Tibial nerve (tissue), 4 donors: ENCODE data around the gene LSMEM2. TPM values are rescaled to one million over a fixed set of nuclear protein-coding genes. Genes with fewer than 3 reads are reported as not detected.
"Not testable (repeated sequence)": the region's sequence is repeated elsewhere in the genome, so short reads cannot be mapped to it uniquely, and the experiment has no call there.

Experiments used
- DNase-seq, 2 donors: peaks; one replicate each; pipeline ENCODE4 v3.0.0-alpha.2; 2019; ENCODE audit warnings: low spot score in 2 of 2
- H3K27ac ChIP-seq, 4 donors: fragments of 200-600 bp; sonication (generic) in 3 of 4; one replicate each; pipeline ENCODE4 v1.5.1; 2017 to 2019; ENCODE audit warnings: mild to moderate bottlenecking in 1 of 4
- H3K27me3 ChIP-seq, 2 donors: fragments of 200-600 bp; sonication (generic) in 1 of 2; one replicate each; pipeline versions ENCODE4 v1.5.1 to v1.6.0; 2017 to 2019
- H3K36me3 ChIP-seq, 3 donors: fragments of 200-600 bp; sonication (generic); one replicate each; pipeline ENCODE4 v1.5.1; 2018 to 2019
- H3K4me1 ChIP-seq, 4 donors: fragments of 200-600 bp; sonication (generic) in 3 of 4; one replicate each; pipeline ENCODE4 v1.5.1; 2017 to 2019
- H3K4me3 ChIP-seq, 4 donors: fragments of 200-600 bp; sonication (generic) in 3 of 4; one replicate each; pipeline ENCODE4 v1.5.1; 2017 to 2019; ENCODE audit warnings: mild to moderate bottlenecking in 1 of 4, moderate library complexity in 1 of 4
- H3K9me3 ChIP-seq, 4 donors: fragments of 200-600 bp; sonication (generic) in 3 of 4; one replicate each; pipeline ENCODE4 v1.5.1; 2017 to 2019
- EP300 ChIP-seq, 2 donors: sonication (generic); formaldehyde crosslinking; IDR thresholded peaks; one replicate each; pipeline ENCODE4 v1.6.1; 2017; ENCODE audit warnings: antibody characterized with exemption in 2 of 2, mild to moderate bottlenecking in 1 of 2
- POLR2A ChIP-seq, 2 donors: fragments of 450-650 bp; IDR thresholded peaks; one replicate each; pipeline ENCODE4 v1.6.1; 2017; ENCODE audit warnings: antibody characterized with exemption in 2 of 2, mild to moderate bottlenecking in 2 of 2, moderate library complexity in 2 of 2
- WGBS, 2 donors: methylation state at CpG; one replicate each; pipeline ENCODE4 v1.1.5; 2018; 5-methylcytosine and 5-hydroxymethylcytosine counted together
- total RNA-seq, 4 donors: library from RNA; depleted of rRNA; stranded (reverse); fragments of >200 nt; gene quantifications; one replicate each; pipeline ENCODE4 v1.1.0, GENCODE V29; 2016
- TF ChIP-seq, protein P1 (sequence below), 5 experiments: fragments of 200-600 bp in 3 of 5; fragments of 450-650 bp in 2 of 5; sonication (generic) in 3 of 5; IDR thresholded peaks; one replicate each; pipeline ENCODE4 v1.5.1; 2016 to 2019; ENCODE audit warnings: antibody characterized with exemption in 5 of 5, mild to moderate bottlenecking in 3 of 5, moderate library complexity in 2 of 5

LSMEM2 gene
- total RNA-seq, 4 donors from 2014 or later = 2.0 to 3.1 (median 2.5) TPM

DNA sequence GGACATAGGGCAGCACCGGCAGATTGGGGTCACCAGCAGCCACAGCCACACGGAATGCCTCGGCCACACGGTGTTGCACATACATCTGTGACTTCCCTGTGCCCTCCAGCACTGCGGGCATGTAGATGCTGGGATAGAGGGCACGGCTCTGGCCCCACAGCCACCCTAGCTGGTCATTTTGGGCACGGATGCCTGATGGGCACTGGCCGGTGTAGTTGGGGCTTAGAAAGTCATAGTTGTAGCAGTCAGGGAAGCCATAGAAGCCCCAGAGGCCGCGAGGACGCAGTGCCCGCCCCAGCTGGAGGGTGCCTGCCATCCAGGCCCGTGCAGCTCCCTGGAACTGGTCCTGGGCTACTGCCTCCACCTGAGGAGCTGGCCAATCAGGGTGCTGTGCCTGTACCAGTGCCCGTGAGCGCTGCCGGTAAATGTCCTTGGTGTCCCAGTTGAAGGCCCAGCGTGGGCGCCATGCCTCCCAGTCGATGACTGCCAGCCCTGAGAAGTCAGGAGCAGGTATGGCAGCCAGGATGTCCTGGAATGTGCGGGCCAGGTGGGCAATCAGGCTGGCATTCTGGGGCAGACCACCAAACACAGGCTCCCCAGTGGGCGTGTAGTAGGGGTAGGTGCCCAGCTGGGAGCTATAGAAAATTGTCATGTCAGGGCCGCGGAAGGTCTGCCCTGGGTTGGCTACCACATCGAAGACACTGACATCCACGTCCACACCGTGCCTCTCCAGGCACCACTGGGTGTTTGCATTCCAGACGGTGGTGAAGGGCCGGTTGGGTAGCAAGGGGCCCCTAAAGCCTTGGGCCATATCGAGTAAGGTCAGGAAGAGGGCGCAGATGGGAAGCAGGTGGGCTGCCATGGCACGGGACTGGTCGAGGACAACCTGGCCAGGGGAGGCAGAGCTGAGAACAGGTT lies 23.5 kb downstream of the LSMEM2 start:
- H3K36me3 ChIP-seq = peaks cover 0 to 4% (median 0%) of the 10 kb centered on the region in 3 donors
- H3K4me1 ChIP-seq = peaks cover 0 to 59% (median 40%) of the 10 kb centered on the region in 4 donors
- 82 to 84% methylated on average over 21 to 24 of the region's 32 CpGs for WGBS, 2 donors
- no peaks in the 10 kb centered on the region for H3K27me3 ChIP-seq
- TF ChIP-seq EP300 (IDR thresholded peaks at IDR 0.05) (no peak), POLR2A (IDR thresholded peaks at IDR 0.05) (no peak)
- no peak for DNase-seq
- H3K4me3 ChIP-seq = peak overlapping the region in 2 of 4 donors; percentile 20 to 44
- H3K27ac ChIP-seq = peak overlapping the region; percentile 45 to 89 (median 75)
- no peaks in the 10 kb centered on the region for H3K9me3 ChIP-seq

DNA sequence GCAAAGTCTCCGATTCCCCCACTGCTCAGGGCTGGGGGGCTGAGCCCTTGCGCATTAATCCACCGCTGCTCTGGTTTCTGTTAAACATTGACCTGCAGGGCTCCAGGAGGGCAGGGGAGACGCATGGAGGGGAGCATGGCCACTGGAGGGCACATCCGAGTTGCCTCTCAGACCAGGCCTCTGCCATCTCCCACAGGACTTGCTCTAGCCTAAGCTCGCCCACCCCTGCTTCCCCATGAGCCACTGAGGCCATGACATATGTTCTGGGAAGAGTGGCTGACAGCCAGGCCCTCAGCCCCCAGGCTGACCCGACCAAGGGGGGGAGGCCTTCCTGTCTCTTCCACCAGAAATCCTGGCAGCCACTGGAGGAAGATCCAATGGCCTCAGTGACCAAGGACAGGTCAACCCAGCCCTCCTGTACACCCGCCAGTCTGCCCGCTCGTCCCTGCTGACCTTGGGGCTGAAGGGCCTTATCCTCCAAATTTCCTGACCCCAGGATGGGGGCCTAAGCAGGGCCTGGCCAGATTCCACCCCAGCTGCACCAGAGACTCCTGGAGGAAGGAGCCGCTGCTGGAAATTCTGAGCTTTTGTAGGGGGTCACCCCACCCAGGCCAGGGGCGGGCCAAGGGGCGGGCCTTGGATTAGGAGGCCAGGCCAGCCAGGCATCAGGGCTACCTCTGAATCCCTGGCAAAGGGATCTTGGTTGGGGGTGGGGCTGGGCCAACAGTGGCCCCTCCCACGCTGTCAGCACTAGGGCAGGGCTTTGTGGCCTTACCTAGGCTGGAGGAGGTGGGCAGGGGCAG lies 24.3 kb downstream of the LSMEM2 start, which contains the start of gene HYAL1:
Gene HYAL1, minus strand, starts transcription at position 562 of the 803 bp plus-strand sequence. CDS start 618 bp downstream, outside the sequence.
- Histone ChIP-seq H3K27ac (peak within 1 kb of the TSS; percentile 45 to 89 (median 75)), H3K27me3 (no peaks in the 10 kb centered on the region), H3K4me3 (peak within 1 kb of the TSS in 2 of 4 donors; percentile 20 to 44), H3K36me3 (peaks cover 0 to 5% (median 0%) of the 10 kb centered on the region in 3 donors), H3K4me1 (peaks cover 0 to 51% (median 36%) of the 10 kb centered on the region in 4 donors), H3K9me3 (no peaks in the 10 kb centered on the region)
- WGBS, 2 donors = 36 to 41% methylated on average over 10 to 11 of the region's 14 CpGs
- DNase-seq = peak in 1 of 2 donors; percentile 77
- TF ChIP-seq, protein P1, sequence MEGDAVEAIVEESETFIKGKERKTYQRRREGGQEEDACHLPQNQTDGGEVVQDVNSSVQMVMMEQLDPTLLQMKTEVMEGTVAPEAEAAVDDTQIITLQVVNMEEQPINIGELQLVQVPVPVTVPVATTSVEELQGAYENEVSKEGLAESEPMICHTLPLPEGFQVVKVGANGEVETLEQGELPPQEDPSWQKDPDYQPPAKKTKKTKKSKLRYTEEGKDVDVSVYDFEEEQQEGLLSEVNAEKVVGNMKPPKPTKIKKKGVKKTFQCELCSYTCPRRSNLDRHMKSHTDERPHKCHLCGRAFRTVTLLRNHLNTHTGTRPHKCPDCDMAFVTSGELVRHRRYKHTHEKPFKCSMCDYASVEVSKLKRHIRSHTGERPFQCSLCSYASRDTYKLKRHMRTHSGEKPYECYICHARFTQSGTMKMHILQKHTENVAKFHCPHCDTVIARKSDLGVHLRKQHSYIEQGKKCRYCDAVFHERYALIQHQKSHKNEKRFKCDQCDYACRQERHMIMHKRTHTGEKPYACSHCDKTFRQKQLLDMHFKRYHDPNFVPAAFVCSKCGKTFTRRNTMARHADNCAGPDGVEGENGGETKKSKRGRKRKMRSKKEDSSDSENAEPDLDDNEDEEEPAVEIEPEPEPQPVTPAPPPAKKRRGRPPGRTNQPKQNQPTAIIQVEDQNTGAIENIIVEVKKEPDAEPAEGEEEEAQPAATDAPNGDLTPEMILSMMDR (IDR thresholded peaks at IDR 0.05) = peak in 1 of 5 experiments; percentile 16
- TF ChIP-seq EP300 (IDR thresholded peaks at IDR 0.05) (peak in 1 of 2 donors; percentile 53), POLR2A (IDR thresholded peaks at IDR 0.05) (peak in 1 of 2 donors; percentile 49)

- peaks cover 0 to 44% (median 27%) of the 10 kb centered on the region in 4 donors for H3K4me1 ChIP-seq
- H3K27ac ChIP-seq = peak overlapping the region in 2 of 4 donors; percentile 3 to 89
- no peaks in the 10 kb centered on the region for H3K27me3 ChIP-seq
- no peak for DNase-seq
- no peaks in the 10 kb centered on the region for H3K9me3 ChIP-seq
- H3K4me3 ChIP-seq = no peak overlapping the region
- H3K36me3 ChIP-seq = peaks cover 0 to 19% (median 0%) of the 10 kb centered on the region in 3 donors
- TF ChIP-seq POLR2A (IDR thresholded peaks at IDR 0.05) = no peak
- TF ChIP-seq, protein P1 (IDR thresholded peaks at IDR 0.05) = no peak
- TF ChIP-seq EP300 (IDR thresholded peaks at IDR 0.05) = no peak
Measured at GRCh38 chr3:50304601-50305000, 25.7 kb downstream of the LSMEM2 start.

DNA sequence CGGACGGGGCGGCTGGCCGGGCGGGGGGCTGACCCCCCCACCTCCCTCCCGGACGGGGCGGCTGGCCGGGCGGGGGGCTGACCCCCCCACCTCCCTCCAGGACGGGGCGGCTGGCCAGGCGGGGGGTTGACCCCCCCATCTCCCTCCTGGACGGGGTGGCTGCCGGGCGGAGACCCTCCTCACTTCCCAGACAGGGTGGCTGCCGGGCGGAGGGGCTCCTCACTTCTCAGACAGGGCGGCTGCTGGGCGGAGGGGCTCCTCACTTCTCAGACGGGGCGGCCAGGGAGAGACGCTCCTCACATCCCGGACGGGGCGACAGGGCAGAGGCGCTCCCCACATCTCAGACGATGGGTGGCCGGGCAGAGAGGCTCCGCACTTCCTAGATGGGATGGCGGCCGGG lies 33.2 kb downstream of the LSMEM2 start:
- not testable (repeated sequence) for H3K4me3 ChIP-seq, H3K9me3 ChIP-seq, DNase-seq, H3K27ac ChIP-seq, H3K27me3 ChIP-seq
- peaks cover 0 to 12% (median 1%) of the 10 kb centered on the region in 4 donors for H3K4me1 ChIP-seq
- 96 to 97% methylated on average over 14 to 16 of the region's 32 CpGs for WGBS, 2 donors
- peaks cover 0 to 58% (median 0%) of the 10 kb centered on the region in 3 donors for H3K36me3 ChIP-seq

DNA sequence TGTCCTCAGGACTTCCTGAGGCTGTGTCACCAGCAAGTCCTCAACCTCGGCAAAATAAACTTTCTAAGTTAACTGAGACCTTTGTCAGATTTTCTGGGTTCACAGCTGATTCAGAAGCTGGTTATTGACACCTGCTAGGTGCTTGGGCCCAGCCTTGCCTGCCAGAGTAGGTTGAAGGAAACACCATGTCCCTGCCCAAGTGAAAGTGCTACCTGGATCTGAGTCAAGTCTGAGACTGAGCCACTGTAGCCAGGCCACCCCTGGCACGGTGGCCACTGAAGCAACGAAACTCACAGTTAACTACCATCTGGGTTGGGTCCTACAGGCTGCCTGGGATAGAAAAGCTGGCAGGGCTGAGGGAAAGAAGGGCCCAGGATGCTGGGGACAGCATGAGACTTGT lies 35.5 kb downstream of the LSMEM2 start:
- Histone ChIP-seq H3K27me3 (no peaks in the 10 kb centered on the region), H3K27ac (no peak overlapping the region), H3K4me1 (peaks cover 0 to 35% (median 21%) of the 10 kb centered on the region in 4 donors), H3K36me3 (peaks cover 0 to 63% (median 0%) of the 10 kb centered on the region in 3 donors), H3K4me3 (no peak overlapping the region), H3K9me3 (no peaks in the 10 kb centered on the region)
- WGBS, 2 donors = 81 to 83% methylated on average over 3 of the region's 3 CpGs
- DNase-seq = no peak
- no peak for TF ChIP-seq POLR2A (IDR thresholded peaks at IDR 0.05)
- TF ChIP-seq, protein P1 (IDR thresholded peaks at IDR 0.05) = no peak
- TF ChIP-seq EP300 (IDR thresholded peaks at IDR 0.05) = no peak
